H1 (cell line): ENCODE measurements around the gene MAOA. TPM values are rescaled to one million over a fixed set of nuclear protein-coding genes. Genes with fewer than 3 reads are reported as not detected.

Experiments used
- CTCF ChIA-PET: fragments of 300-600 bp; sonication (Branson Sonifier 250); formaldehyde crosslinking; loops from one replicate; lab custom pipeline; 2021; ENCODE audit not compliant: partially characterized antibody; lab: Charles Lee
- POLR2A ChIA-PET: fragments of 300-600 bp; sonication (Branson Sonifier 250); formaldehyde crosslinking; loops from one replicate; lab custom pipeline; 2021; ENCODE audit warnings: inconsistent platforms; ENCODE audit not compliant: partially characterized antibody; lab: Charles Lee
- DNase-seq, 2 experiments: peaks; one replicate each; pipeline versions ENCODE4 v3.0.0 to v3.0.0-alpha.2; 2010 to 2022; ENCODE audit warnings: low spot score in 2 of 2, low read depth in 1 of 2, mixed read lengths in 1 of 2
- FAIRE-seq: peaks from 2 replicates; lab custom pipeline; 2011; peaks lifted over from hg19 to GRCh38; lab: Jason Lieb, UNC
- H2AFZ ChIP-seq: 2 replicates; pipeline ENCODE4 v1.8.1; 2012; ENCODE audit warnings: low read length, inconsistent platforms
- H2AK5ac ChIP-seq: 2 replicates; pipeline ENCODE4 v1.6.1; 2013; ENCODE audit warnings: low read depth, low read length
- H2BK120ac ChIP-seq: replicated peaks from 2 replicates; pipeline ENCODE3; 2013; ENCODE audit warnings: low read depth, low read length, inconsistent platforms
- H2BK12ac ChIP-seq: 2 replicates; pipeline ENCODE4 v1.6.1; 2013; ENCODE audit warnings: low read depth, low read length
- H2BK15ac ChIP-seq: 2 replicates; pipeline ENCODE4 v1.6.1; 2013; ENCODE audit warnings: low read length
- H2BK20ac ChIP-seq: 2 replicates; pipeline ENCODE4 v1.6.1; 2013; ENCODE audit warnings: low read length
- H2BK5ac ChIP-seq: 2 replicates; pipeline ENCODE4 v1.6.1; 2013; ENCODE audit warnings: low read depth, low read length
- H3K14ac ChIP-seq: 2 replicates; pipeline ENCODE4 v1.6.1; 2013; ENCODE audit warnings: inconsistent platforms; ENCODE audit not compliant: insufficient read length
- H3K18ac ChIP-seq: 2 replicates; pipeline ENCODE4 v1.6.1; 2013; ENCODE audit warnings: low read length; ENCODE audit errors: extremely low read depth
- H3K23ac ChIP-seq: 2 replicates; pipeline ENCODE4 v1.6.1; 2013; ENCODE audit warnings: inconsistent platforms; ENCODE audit not compliant: insufficient read length
- H3K23me2 ChIP-seq: 2 replicates; pipeline ENCODE4 v1.6.1; 2013; ENCODE audit warnings: low read depth, low read length
- H3K27ac ChIP-seq: 2 replicates; pipeline ENCODE4 v1.6.1; 2011; ENCODE audit warnings: low read depth, low read length, inconsistent platforms
- H3K27me3 ChIP-seq, 4 experiments: replicated peaks in 1 of 4; 1 replicate in 1 of 4; 2 replicates in 3 of 4; pipeline versions ENCODE4 v1.6.1 to v1.8.1; 2011 to 2013; ENCODE audit warnings: low read length in 3 of 4, mild to moderate bottlenecking in 3 of 4, inconsistent platforms in 2 of 4, mixed read lengths in 2 of 4, moderate library complexity in 1 of 4; ENCODE audit not compliant: control insufficient read depth in 3 of 4, insufficient read depth in 3 of 4; ENCODE audit errors: extremely low read depth in 1 of 4
- H3K36me3 ChIP-seq, 4 experiments: 2 replicates each; pipeline versions ENCODE4 v1.6.1 to v1.8.1; 2011 to 2013; ENCODE audit warnings: mild to moderate bottlenecking in 4 of 4, low read length in 3 of 4, moderate library complexity in 2 of 4, control low read depth in 1 of 4, inconsistent platforms in 1 of 4; ENCODE audit not compliant: insufficient read depth in 4 of 4, control insufficient read depth in 2 of 4
- H3K4ac ChIP-seq: replicated peaks from 2 replicates; pipeline ENCODE3; 2013; ENCODE audit warnings: low read length, low read depth, mixed read lengths, inconsistent platforms; ENCODE audit not compliant: insufficient read length
- H3K4me1 ChIP-seq, 4 experiments: replicated peaks in 1 of 4; 1 replicate in 1 of 4; 2 replicates in 3 of 4; pipeline versions ENCODE4 v1.6.1 to v1.8.1; 2011 to 2013; ENCODE audit warnings: low read length in 3 of 4, inconsistent platforms in 2 of 4, mixed read lengths in 1 of 4; ENCODE audit not compliant: insufficient read depth in 4 of 4, control insufficient read depth in 3 of 4
- H3K4me2 ChIP-seq, 2 experiments: 2 replicates each; pipeline versions ENCODE4 v1.6.1 to v1.8.1; 2011 to 2013; ENCODE audit warnings: low read depth in 2 of 2, low read length in 2 of 2, control low read depth in 1 of 2, inconsistent platforms in 1 of 2, mild to moderate bottlenecking in 1 of 2; ENCODE audit not compliant: insufficient read depth in 1 of 2
- H3K4me3 ChIP-seq, 4 experiments: fragments of 200-600, 300-600 bp in 1 of 4; sonication (generic), shearing (Covaris generic), sonication (Bioruptor Twin) in 1 of 4; 2 replicates each; pipeline versions ENCODE4 v1.5.1 to v1.8.1; 2011 to 2016; ENCODE audit warnings: low read length in 4 of 4, low read depth in 3 of 4, control low read depth in 2 of 4, inconsistent platforms in 2 of 4, mild to moderate bottlenecking in 2 of 4, mixed read lengths in 1 of 4, moderate library complexity in 1 of 4; ENCODE audit not compliant: insufficient read depth in 2 of 4; ENCODE audit errors: extremely low read depth in 1 of 4
- H3K56ac ChIP-seq: replicated peaks from 2 replicates; pipeline ENCODE3; 2013; ENCODE audit warnings: low read depth, mild to moderate bottlenecking, mixed read lengths, low read length, inconsistent platforms; ENCODE audit not compliant: insufficient read length
- H3K79me1 ChIP-seq: 2 replicates; pipeline ENCODE4 v1.6.1; 2013; ENCODE audit warnings: low read depth, low read length, control low read depth
- H3K79me2 ChIP-seq, 2 experiments: 2 replicates each; pipeline versions ENCODE4 v1.6.1 to v1.8.1; 2012 to 2013; ENCODE audit warnings: low read length in 2 of 2, mild to moderate bottlenecking in 2 of 2, inconsistent platforms in 1 of 2; ENCODE audit not compliant: insufficient read depth in 2 of 2, control insufficient read depth in 1 of 2
- H3K9ac ChIP-seq, 4 experiments: replicated peaks in 1 of 4; 1 replicate in 1 of 4; 2 replicates in 3 of 4; pipeline versions ENCODE4 v1.6.1 to v1.8.1; 2011 to 2013; ENCODE audit warnings: low read depth in 3 of 4, low read length in 3 of 4, control low read depth in 2 of 4, mild to moderate bottlenecking in 2 of 4, moderate library complexity in 2 of 4, inconsistent platforms in 1 of 4; ENCODE audit errors: extremely low read depth in 1 of 4
- H3K9me3 ChIP-seq, 2 experiments: 2 replicates each; pipeline versions ENCODE4 v1.6.1 to v1.8.1; 2012 to 2013; ENCODE audit warnings: mild to moderate bottlenecking in 2 of 2, moderate library complexity in 2 of 2, control low read depth in 1 of 2, inconsistent platforms in 1 of 2, low read depth in 1 of 2, low read length in 1 of 2, mixed read lengths in 1 of 2; ENCODE audit not compliant: insufficient read depth in 2 of 2
- H4K20me1 ChIP-seq, 2 experiments: replicated peaks in 1 of 2; 2 replicates each; pipeline versions ENCODE3 to v1.8.1; 2011 to 2013; ENCODE audit warnings: inconsistent platforms in 2 of 2, low read length in 2 of 2, mild to moderate bottlenecking in 1 of 2; ENCODE audit not compliant: insufficient read depth in 2 of 2, control insufficient read depth in 1 of 2
- H4K5ac ChIP-seq: 2 replicates; pipeline ENCODE4 v1.6.1; 2013; ENCODE audit warnings: low read length, low read depth, mixed read lengths, inconsistent platforms; ENCODE audit not compliant: insufficient read length
- H4K8ac ChIP-seq: 2 replicates; pipeline ENCODE4 v1.8.0; 2013; ENCODE audit warnings: mild to moderate bottlenecking, moderate library complexity, low read length, inconsistent platforms; ENCODE audit not compliant: insufficient read depth; ENCODE audit errors: extremely low read depth
- H4K91ac ChIP-seq: replicated peaks from 2 replicates; pipeline ENCODE3; 2013; ENCODE audit warnings: low read length, mixed read lengths, inconsistent platforms; ENCODE audit not compliant: insufficient read length
- ASH2L ChIP-seq: fragments of 200-600, 300-600 bp; sonication (generic); IDR thresholded peaks from one replicate; pipeline ENCODE4 v1.7.1; 2017; ENCODE audit warnings: low read length
- BCL11A ChIP-seq, 2 experiments: IDR thresholded peaks; one replicate each; pipeline ENCODE4 v1.6.1; 2011; ENCODE audit warnings: low read depth in 2 of 2, low read length in 2 of 2, mild to moderate bottlenecking in 2 of 2
- NANOG ChIP-seq: IDR thresholded peaks from 2 replicates; pipeline ENCODE4 v1.6.1; 2011; ENCODE audit warnings: low read length, low read depth, mild to moderate bottlenecking, inconsistent platforms; ENCODE audit not compliant: insufficient read depth, poor library complexity, severe bottlenecking
- POLR2AphosphoS5 ChIP-seq: IDR thresholded peaks from 2 replicates; pipeline ENCODE4 v1.6.1; 2011; ENCODE audit warnings: low read depth, low read length
- RBBP5 ChIP-seq: IDR thresholded peaks from 2 replicates; pipeline ENCODE4 v1.7.1; 2012; ENCODE audit warnings: low read depth, mild to moderate bottlenecking, inconsistent platforms, low read length, moderate library complexity, borderline replicate concordance
- TAF7 ChIP-seq: optimal IDR thresholded peaks from 2 replicates; pipeline ENCODE3; 2011; ENCODE audit warnings: low read depth, mild to moderate bottlenecking, inconsistent platforms, low read length, moderate library complexity, borderline replicate concordance
- WGBS, 2 experiments: shearing (Covaris generic) in 1 of 2; methylation state at CpG; one replicate each; pipeline versions ENCODE4 v1.1.6 to v1.1.7; 2013 to 2015; ENCODE audit warnings: low lambda C conversion rate in 2 of 2, mixed read lengths in 2 of 2, inconsistent platforms in 1 of 2, low coverage in 1 of 2, missing lambda C conversion rate in 1 of 2; ENCODE audit not compliant: insufficient replicate concordance in 2 of 2, insufficient coverage in 1 of 2, insufficient read length in 1 of 2; ENCODE audit errors: extremely low coverage in 1 of 2, missing lambda C conversion rate in 1 of 2; 5-methylcytosine and 5-hydroxymethylcytosine counted together
- polyA plus RNA-seq, 7 experiments: library from polyadenylated mRNA; depleted of rRNA in 3 of 7; stranded (reverse) in 5 of 7; unstranded in 2 of 7; fragments of >200 nt in 5 of 7; fragments of 200-250 nt in 2 of 7; gene quantifications; 1 replicate in 5 of 7; 2 replicates in 1 of 7; 4 replicates in 1 of 7; pipeline versions ENCODE4 v1.2.1 to v1.2.3, GENCODE V29; 2011 to 2013; ENCODE audit warnings: missing spikeins in 2 of 7, mixed read lengths in 2 of 7
- total RNA-seq: library from RNA; stranded (reverse); fragmentation: NEBNext Ultra II Directional; extraction: Animal tissue kit (Norgen Biotek cat#: 25700); gene quantifications from 2 replicates; pipeline ENCODE4 v1.2.1, GENCODE V29; 2021
- TF ChIP-seq, protein P1 (sequence below): IDR thresholded peaks from 2 replicates; pipeline ENCODE4 v1.6.1; 2012; ENCODE audit warnings: inconsistent platforms
- TF ChIP-seq, protein P2 (sequence below): IDR thresholded peaks from 2 replicates; pipeline ENCODE4 v1.6.1; 2012; ENCODE audit warnings: inconsistent platforms

The MAOA gene
- total and polyA plus RNA-seq, 2 of the 8 experiments (the other 6 are each of a cell fraction or from before 2014, with no cell fraction given) = 2.6 to 8.2 TPM

DNA sequence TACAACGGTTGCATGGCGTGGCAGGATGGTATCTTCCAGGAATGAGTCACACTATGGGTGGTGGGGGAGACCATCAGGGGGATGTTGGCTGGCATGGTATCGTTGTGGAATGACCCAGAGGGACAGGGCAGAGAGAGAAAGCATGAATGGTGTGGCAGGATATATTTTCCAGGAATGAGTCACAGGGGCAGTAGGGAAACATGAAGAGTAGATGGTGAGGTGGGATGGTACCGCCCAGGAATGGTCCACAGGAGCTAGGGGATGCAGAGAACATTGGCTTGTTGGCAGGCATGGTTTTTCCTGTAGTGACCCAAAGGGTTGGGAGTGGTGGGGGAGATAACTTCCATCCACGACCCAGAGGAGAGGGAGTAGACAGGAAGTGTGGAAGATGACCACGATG, 62.4 kb downstream of the MAOA start:
- 88% methylated on average over 5 of the region's 6 CpGs; no CpG with 5 or more reads in 1 of the 2 experiments for WGBS, 2 experiments
- H3K56ac ChIP-seq = no peak overlapping the region
- CTCF ChIA-PET = no interaction called here
- no peak overlapping the region for H4K5ac ChIP-seq
- no peak overlapping the region for H3K4me2 ChIP-seq
- no peak overlapping the region for H2AFZ ChIP-seq
- no peak overlapping the region for H3K18ac ChIP-seq
- H3K9me3 ChIP-seq = no peaks in the 10 kb centered on the region
- no peaks in the 10 kb centered on the region for H3K4me1 ChIP-seq
- no peaks in the 10 kb centered on the region for H3K27me3 ChIP-seq
- H3K36me3 ChIP-seq = no peaks in the 10 kb centered on the region
- H3K9ac ChIP-seq = no peak overlapping the region
- H2BK20ac ChIP-seq = no peak overlapping the region
- H4K20me1 ChIP-seq = no peaks in the 10 kb centered on the region
- H3K23ac ChIP-seq = no peak overlapping the region
- no peak overlapping the region for H4K91ac ChIP-seq
- H3K79me1 ChIP-seq = no peaks in the 10 kb centered on the region
- POLR2A ChIA-PET = no interaction called here
- H2AK5ac ChIP-seq = no peak overlapping the region
- H3K4me3 ChIP-seq = no peak overlapping the region
- no peaks in the 10 kb centered on the region for H3K23me2 ChIP-seq
- no peak for FAIRE-seq
- no peak overlapping the region for H2BK15ac ChIP-seq
- no peak overlapping the region for H2BK12ac ChIP-seq
- no peak overlapping the region for H3K14ac ChIP-seq
- no peak for DNase-seq
- H2BK120ac ChIP-seq = no peak overlapping the region
- H2BK5ac ChIP-seq = no peak overlapping the region
- no peaks in the 10 kb centered on the region for H3K79me2 ChIP-seq
- no peak overlapping the region for H4K8ac ChIP-seq
- H3K4ac ChIP-seq = no peak overlapping the region
- H3K27ac ChIP-seq = no peak overlapping the region
- TF ChIP-seq BCL11A (IDR thresholded peaks at IDR 0.05; ENCODE audit: low read depth in 2 of 2, low read length in 2 of 2) = no peak
- TF ChIP-seq TAF7 = no peak
- TF ChIP-seq, protein P1, sequence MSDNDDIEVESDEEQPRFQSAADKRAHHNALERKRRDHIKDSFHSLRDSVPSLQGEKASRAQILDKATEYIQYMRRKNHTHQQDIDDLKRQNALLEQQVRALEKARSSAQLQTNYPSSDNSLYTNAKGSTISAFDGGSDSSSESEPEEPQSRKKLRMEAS = no peak
- no peak for TF ChIP-seq NANOG
- TF ChIP-seq ASH2L = no peak
- TF ChIP-seq RBBP5 = no peak
- TF ChIP-seq, protein P2, sequence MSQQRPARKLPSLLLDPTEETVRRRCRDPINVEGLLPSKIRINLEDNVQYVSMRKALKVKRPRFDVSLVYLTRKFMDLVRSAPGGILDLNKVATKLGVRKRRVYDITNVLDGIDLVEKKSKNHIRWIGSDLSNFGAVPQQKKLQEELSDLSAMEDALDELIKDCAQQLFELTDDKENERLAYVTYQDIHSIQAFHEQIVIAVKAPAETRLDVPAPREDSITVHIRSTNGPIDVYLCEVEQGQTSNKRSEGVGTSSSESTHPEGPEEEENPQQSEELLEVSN = no peak
- no peak for TF ChIP-seq POLR2AphosphoS5
